ENCODE results near the gene KCNJ10.

The KCNJ10 gene

DNA sequence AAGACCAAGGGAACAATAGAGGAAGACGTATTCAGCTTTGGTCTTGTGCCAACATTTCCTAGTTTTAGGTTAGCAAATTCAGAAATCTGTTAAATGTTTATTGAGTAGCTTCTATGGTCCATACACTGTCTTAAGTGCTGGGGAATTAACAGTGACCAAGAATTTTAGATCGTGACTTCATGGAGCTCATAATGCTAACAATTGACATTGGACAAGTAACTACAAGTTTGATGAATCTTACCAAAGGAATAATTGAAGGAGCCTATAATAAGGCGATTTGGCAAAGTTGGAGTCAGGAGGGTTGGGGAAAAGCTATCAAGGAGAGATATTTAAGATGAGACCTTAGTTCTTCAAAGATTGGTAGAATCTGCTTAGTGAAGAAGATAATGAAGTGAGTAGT lies 114.5 kb downstream of the KCNJ10 start:
- DNase-seq: no peak

DNA sequence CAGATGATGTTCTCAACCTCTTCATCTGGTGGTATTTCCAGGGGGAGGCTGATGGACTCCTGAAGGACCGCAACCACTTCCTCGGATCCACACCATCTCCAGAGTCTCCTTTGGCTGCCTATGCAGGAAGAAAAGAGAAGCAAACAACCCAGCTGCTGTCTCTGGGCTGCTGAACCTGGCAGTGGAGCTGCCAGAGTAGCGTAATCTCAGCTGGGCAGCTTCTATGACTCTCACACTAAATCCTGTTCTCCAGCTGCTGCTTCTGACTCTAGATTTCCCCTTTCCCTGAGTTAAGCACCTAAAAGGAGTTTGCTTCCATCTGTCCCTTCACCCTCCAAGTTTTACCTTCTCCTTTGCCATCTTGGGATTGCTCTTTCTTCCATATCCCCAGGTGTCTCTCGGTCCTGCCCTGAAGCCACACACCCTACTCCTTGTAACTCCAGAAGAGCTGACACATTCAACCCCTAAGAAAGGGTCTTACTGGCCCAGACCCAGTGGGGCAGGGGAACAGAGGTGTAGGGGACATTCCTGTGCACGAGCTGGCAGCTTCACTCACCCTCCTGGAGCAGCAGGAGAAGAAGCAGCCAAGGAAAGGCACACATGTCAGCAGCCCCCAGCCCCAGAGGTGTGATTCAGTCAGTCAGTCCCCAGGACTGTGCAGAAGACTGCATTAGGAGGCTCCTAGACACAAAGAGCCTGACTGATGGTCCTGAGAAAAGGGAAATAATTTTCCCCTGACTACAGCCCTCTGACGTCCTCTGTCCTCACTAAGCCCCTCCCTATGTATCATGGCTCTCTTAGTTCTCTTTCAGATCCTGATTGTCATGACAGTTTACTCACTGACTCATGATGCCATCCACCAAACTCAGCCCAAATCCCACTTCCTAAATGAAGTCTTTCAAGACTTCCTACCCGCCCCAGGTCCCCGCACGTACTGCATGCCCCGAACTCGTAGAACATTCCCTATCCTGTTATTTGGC lies 116.1 kb downstream of the KCNJ10 start, which contains the start of gene SLAMF9:
Gene SLAMF9 (minus strand): TSS at position 702 of the 980 bp plus-strand sequence. CDS start 100 bp downstream, at position 602.
- no peak for DNase-seq

DNA sequence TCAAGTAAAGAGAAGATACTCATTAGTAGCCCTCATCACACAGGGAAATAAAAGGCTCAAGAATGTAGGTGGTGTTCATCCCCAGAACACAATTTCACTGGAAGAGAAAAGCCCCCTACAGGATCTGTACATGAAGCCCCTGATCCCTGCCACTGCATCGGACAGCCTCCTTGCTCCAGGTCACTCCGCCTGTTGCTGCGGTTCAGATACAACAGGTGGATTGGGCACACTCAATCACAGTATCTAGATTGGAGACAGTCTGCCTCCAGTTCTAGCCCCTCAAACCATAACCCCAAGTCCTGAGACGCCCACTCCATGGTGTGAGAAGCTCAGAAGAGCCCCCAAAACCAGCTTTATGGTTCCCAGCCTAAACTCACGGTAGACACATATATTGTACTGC lies 117.0 kb downstream of the KCNJ10 start:
- DNase-seq: no peak

DNA sequence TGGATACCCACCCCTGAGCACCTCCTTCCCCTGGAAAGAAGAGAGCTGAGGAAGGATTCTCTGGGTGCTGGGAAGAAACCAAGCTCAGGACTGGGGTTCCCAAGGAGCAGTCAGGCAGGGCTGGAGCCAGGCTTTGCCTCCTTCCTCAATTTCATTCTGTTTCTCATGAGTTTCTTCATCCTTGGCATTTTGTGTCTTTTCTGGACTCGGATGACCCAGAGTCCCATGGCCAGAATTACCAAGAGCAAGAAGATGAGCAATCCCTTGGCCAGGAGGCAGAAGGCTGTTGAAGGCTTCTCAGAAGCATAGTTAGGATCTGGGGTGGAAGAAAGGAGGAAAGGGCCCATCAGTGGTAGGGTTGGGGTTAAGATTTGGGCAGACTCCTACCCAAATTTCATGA lies 118.4 kb downstream of the KCNJ10 start:
- no peak for DNase-seq

DNA sequence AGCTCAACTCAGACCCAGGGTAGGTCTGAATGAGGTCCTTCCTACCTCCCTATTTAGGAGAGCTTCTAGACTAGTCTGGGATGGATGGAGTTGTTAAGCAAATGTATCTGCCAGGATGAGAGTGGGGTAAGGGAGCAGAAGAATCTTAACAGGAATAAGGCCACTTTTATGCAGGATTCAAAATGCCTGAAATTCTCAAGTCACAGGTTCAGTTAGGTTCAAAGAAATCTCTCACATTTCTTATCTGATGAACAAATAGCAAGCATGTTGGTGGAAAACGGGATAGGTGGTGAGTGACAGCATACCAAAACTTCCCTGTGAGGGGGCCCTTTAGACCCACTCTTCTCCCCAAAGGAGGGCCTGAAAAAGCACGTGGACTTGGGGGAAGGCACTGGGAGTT lies 118.9 kb downstream of the KCNJ10 start:
- no peak for DNase-seq

DNA sequence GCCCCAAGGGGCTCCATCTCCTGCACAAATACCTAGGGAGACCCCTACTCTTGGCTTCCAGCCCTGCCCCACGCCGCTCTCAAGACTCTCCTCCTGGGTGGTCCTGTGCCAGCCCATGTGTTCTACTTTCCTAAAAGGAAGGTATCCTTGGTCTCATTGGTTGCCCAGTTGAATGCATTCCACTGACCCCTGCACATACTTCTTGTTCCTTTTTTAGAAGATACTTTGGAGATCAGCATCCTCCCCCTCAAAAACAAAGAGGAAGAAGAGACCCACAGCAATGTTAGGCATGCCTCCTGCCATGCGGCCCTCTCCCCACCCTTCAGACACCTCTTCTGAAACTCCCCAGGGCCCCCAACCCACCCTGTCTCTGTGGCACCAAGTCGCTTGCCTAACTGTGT lies 120.0 kb downstream of the KCNJ10 start:
- no peak for DNase-seq

DNA sequence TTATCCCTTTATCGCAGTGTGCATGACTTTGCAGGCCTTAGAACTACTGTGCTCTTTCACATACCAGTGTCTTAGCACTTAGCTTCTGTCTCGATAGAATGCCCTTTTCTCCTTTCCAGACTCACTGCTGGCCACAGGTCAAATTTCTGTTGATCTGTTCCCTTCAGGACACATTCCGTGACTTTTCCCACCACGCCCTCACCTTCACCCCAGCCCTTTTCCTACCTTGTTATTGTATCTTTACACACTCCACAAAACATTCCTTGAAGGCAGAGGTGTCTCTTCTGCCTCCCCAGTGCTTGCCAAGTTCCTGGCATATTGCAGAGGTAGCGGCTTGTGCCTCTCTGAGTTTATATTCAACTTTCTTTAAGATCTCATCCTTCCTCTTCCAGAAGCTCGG lies 120.8 kb downstream of the KCNJ10 start:
- DNase-seq: no peak

Data from NCI-H524 treated with DMSO at 0.1 percent for 48 hours (cell line).